ENCODE results near the gene MRPS34.

DNA sequence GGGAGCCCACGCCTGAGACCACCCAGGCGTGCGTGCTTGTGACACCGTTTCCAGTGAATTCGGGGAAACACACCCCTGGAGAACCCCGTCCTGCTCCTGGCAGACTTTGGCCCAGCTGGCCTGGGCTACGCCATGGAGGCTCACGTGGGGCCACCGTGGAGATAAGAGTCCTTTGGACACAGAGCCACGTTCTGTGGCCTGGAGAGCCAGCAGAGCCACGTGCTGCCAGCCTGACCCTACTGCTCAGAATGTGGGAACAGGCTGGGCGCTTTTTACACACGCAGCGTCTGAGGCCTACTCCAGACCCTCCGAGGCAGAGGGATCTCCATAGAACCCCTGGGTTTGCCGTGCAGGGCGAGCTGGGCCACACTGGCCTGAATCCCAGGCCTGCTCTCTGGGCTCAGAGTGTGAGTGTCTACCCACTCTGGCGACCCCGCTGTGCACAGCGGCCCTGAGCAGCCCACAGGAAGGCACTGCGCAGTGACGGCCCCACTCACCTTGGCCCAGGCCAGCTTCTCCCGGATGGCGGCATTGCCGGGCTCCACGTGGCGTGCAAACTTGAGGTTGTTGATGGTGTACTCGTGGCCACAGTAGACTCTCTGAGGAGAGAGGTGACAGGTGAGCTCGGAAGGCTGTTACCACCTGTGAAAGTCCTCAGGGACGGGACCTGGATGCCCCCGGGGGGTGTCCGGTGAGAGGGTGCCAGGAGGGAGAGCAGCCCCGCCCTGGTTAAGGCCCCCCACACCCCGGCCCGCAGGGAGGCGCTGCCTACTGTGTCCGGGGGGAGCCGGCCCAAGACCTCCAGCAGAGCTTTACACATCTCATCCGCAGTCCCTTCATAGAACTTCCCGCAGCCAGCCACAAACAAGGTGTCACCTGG lies 43.7 kb upstream of the MRPS34 start:
- TF ChIP-seq, protein P1, sequence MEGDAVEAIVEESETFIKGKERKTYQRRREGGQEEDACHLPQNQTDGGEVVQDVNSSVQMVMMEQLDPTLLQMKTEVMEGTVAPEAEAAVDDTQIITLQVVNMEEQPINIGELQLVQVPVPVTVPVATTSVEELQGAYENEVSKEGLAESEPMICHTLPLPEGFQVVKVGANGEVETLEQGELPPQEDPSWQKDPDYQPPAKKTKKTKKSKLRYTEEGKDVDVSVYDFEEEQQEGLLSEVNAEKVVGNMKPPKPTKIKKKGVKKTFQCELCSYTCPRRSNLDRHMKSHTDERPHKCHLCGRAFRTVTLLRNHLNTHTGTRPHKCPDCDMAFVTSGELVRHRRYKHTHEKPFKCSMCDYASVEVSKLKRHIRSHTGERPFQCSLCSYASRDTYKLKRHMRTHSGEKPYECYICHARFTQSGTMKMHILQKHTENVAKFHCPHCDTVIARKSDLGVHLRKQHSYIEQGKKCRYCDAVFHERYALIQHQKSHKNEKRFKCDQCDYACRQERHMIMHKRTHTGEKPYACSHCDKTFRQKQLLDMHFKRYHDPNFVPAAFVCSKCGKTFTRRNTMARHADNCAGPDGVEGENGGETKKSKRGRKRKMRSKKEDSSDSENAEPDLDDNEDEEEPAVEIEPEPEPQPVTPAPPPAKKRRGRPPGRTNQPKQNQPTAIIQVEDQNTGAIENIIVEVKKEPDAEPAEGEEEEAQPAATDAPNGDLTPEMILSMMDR (optimal IDR thresholded peaks at IDR 0.05 in 1 of 3, IDR thresholded peaks at IDR 0.05 in 1 of 3, conservative IDR thresholded peaks at IDR 0.05 in 1 of 3; ENCODE audit: extremely low read depth in 1 of 3, insufficient read depth in 2 of 3, low read length in 3 of 3): no peak
- TF ChIP-seq EZH2 (IDR thresholded peaks at IDR 0.05; ENCODE audit: low read length): no peak

Data from keratinocyte (primary cell).